ENCODE measurements around the gene IER2. TPM values are rescaled to one million over a fixed set of nuclear protein-coding genes. Genes with fewer than 3 reads are reported as not detected.
"Not testable (repeated sequence)": the region's sequence is repeated elsewhere in the genome, so short reads cannot be mapped to it uniquely, and the experiment has no call there.

The IER2 gene
- total RNA-seq, 2 experiments from 2014 or later: 64.3 to 79.5 TPM

DNA sequence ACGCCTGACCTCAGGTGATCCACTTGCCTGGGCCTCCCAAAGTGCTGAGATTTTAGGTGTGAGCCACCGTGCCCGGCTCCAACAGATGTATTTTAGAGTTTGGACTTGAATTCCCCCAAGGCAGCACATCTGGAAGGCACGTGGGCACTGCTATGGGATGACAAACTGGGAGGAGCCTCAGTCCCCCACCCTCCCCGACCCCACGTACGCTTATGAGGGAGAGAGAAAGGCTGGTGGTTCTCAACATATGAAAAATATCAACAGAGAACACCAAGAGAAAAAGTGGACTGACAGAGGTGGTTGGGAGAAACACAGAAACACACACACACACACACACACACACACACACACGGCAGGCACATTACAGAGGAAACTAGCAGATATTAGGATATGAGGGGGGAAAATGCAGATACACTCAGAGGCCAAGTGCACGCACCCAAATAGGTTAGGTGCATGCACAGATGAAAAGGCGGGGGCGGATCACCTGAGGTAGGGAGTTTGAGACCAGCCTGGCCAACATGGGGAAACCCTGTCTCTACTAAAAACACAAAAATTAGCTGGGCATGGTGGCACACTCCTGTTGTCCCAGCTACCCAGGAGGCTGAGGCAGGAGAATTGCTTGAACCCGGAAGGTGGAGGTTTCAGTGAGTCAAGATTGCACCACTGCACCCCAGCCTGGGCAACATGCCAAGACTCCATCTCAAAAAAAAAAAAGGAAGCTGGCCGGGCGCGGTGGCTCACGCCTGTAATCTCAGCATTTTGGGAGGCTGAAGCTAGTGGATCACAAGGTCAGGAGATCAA, 3.2 kb upstream of the IER2 start:
- H3K4me3 ChIP-seq (ENCODE audit: low read depth, low read length, poor library complexity, severe bottlenecking): no peak overlapping the region
- no peak for DNase-seq (ENCODE audit: low spot score)
- no TSS peak for BruUV-seq (replicated peaks)
- no peaks in the 10 kb centered on the region for H3K9me3 ChIP-seq (ENCODE audit: low read length)
- CTCF ChIA-PET (ENCODE audit: unreplicated experiment): interaction anchor here (0.6 kb wide), 1 partner anchor 22 kb away, joined by 4 read pairs; no protein-coding TSS in a partner anchor
- intact Hi-C loops (cut with micrococcal nuclease; ENCODE audit: unreplicated experiment): no loop called here
- TF ChIP-seq CTCF (conservative IDR thresholded peaks at IDR 0.05; ENCODE audit: low read length) (no peak), EZH2phosphoT487 (IDR thresholded peaks at IDR 0.05; ENCODE audit: borderline replicate concordance, low read depth, low read length) (no peak)
- H3K9me2 ChIP-seq (ENCODE audit: insufficient read depth, low read length): no peaks in the 10 kb centered on the region
- peaks cover 7% of the 10 kb centered on the region; the same call in 1 of the 2 replicates for H3K79me2 ChIP-seq (ENCODE audit: insufficient read depth, low read depth, low read length)
- no peaks in the 10 kb centered on the region for H4K20me1 ChIP-seq (ENCODE audit: insufficient read depth, low read length)
- POLR2A ChIA-PET: no interaction called here
- H3K27ac ChIP-seq (ENCODE audit: low read depth, low read length, poor library complexity, severe bottlenecking): no peak overlapping the region
- peaks cover 10% of the 10 kb centered on the region; the same call in 1 of the 2 replicates for H3K36me3 ChIP-seq (ENCODE audit: insufficient read depth, low read length)
- H3K4me2 ChIP-seq (ENCODE audit: low read length): no peak overlapping the region
- H2AFZ ChIP-seq (ENCODE audit: low read length): no peak overlapping the region
- H3K4me1 ChIP-seq (ENCODE audit: insufficient read depth, low read length, poor library complexity, severe bottlenecking): peaks cover 7% of the 10 kb centered on the region

GRCh38 chr19:13149173-13149627, 1.0 kb upstream of the IER2 start:
- Histone ChIP-seq H3K79me2 (ENCODE audit: insufficient read depth, low read depth, low read length) (peaks cover 28% of the 10 kb centered on the region), H2AFZ (ENCODE audit: low read length) (peak overlapping the region; percentile 53; the same call in 1 of the 2 replicates), H3K4me2 (ENCODE audit: low read length) (peak overlapping the region; percentile 92), H3K36me3 (ENCODE audit: insufficient read depth, low read length) (peaks cover 17% of the 10 kb centered on the region), H3K4me3 (ENCODE audit: low read depth, low read length, poor library complexity, severe bottlenecking) (peak overlapping the region; percentile 97)
- POLR2A ChIA-PET; BruUV-seq (replicated peaks); intact Hi-C loops (cut with micrococcal nuclease; ENCODE audit: unreplicated experiment); H3K9me2 ChIP-seq (ENCODE audit: insufficient read depth, low read length); H3K4me1 ChIP-seq (ENCODE audit: insufficient read depth, low read length, poor library complexity, severe bottlenecking); H3K9me3 ChIP-seq (ENCODE audit: low read length); DNase-seq (ENCODE audit: low spot score); H3K27ac ChIP-seq (ENCODE audit: low read depth, low read length, poor library complexity, severe bottlenecking); H4K20me1 ChIP-seq (ENCODE audit: insufficient read depth, low read length): not testable (repeated sequence)
- CTCF ChIA-PET (ENCODE audit: unreplicated experiment): interaction anchor here (0.5 kb wide), 1 partner anchor 19 kb away, joined by 19 read pairs; no protein-coding TSS in a partner anchor

DNA sequence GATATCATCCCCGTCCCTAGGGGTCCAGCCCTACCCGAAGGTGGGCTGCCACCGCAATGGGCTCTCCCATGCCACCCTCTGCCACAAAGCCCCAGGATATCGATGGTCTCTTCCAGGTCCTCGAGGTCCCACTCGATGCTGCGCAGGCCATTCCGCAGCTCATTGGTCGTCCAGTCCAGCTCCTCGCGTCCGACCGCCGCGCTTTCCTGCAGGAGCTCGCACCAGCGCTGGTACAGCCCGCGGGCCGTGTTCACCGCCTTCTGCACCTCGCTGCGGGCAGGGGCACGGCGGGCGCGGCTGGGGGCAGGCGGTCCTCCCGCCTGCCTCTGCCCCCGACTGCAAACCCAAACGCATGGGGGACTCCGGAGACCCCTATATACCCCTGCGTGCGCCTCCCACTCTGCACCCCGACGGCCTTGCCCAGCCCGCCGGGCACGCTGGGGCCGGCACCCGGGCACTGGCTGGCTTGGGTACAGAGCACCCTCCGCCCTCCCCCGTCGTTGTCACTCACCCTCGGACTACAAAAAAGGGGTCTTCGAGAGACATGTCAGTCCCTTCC, 504 bp upstream of the IER2 start:
- peak overlapping the region; percentile 97 for H3K4me3 ChIP-seq (ENCODE audit: low read depth, low read length, poor library complexity, severe bottlenecking)
- H2AFZ ChIP-seq (ENCODE audit: low read length): peak overlapping the region; percentile 53
- H3K9me3 ChIP-seq (ENCODE audit: low read length): no peaks in the 10 kb centered on the region
- H3K36me3 ChIP-seq (ENCODE audit: insufficient read depth, low read length): peaks cover 17% of the 10 kb centered on the region
- H4K20me1 ChIP-seq (ENCODE audit: insufficient read depth, low read length): 0 out of 2 replicates have a peak, but pooled peaks cover 5% of the 10 kb centered on the region
- H3K27ac ChIP-seq (ENCODE audit: low read depth, low read length, poor library complexity, severe bottlenecking): no peak overlapping the region
- peak overlapping the region; percentile 92 for H3K4me2 ChIP-seq (ENCODE audit: low read length)
- intact Hi-C loops (cut with micrococcal nuclease; ENCODE audit: unreplicated experiment): loop anchor here (1.0 kb wide), 1 partner anchor 31 kb away; the partner anchor contains the start of gene NACC1
- H3K4me1 ChIP-seq (ENCODE audit: insufficient read depth, low read length, poor library complexity, severe bottlenecking): peaks cover 7% of the 10 kb centered on the region
- ChIA-PET POLR2A (interaction anchor here (0.5 to 1.1 kb wide), 3 partner anchors 13 to 675 kb away, joined by 3 to 4 read pairs (median 3); no protein-coding TSS in a partner anchor), CTCF (ENCODE audit: unreplicated experiment) (interaction anchor here (0.5 kb wide), 1 partner anchor 18 kb away, joined by 19 read pairs; no protein-coding TSS in a partner anchor)
- peak; percentile 35 for DNase-seq (ENCODE audit: low spot score)
- BruUV-seq (replicated peaks): no TSS peak
- H3K79me2 ChIP-seq (ENCODE audit: insufficient read depth, low read depth, low read length): peaks cover 34% of the 10 kb centered on the region
- no peak for TF ChIP-seq CTCF (conservative IDR thresholded peaks at IDR 0.05; ENCODE audit: low read length)
- no peak for TF ChIP-seq EZH2phosphoT487 (IDR thresholded peaks at IDR 0.05; ENCODE audit: borderline replicate concordance, low read depth, low read length)
- no peaks in the 10 kb centered on the region for H3K9me2 ChIP-seq (ENCODE audit: insufficient read depth, low read length)
